Activated T-helper 1 cell treated with anti-CD3 and anti-CD28 coated beads, Interleukin-12 subunit alpha, Interleukin-12 subunit beta, Interleukin-2, Interleukin-4 antibody, amounts not matched to agents 30 ng/mL and 10 ng/mL and 1 ng/mL, durations not matched to agents 14 hours and 24 hours and 36 hours (primary cell): ENCODE measurements around the gene PER2. TPM values are rescaled to one million over a fixed set of nuclear protein-coding genes. Genes with fewer than 3 reads are reported as not detected.

Experiments used
- DNase-seq: peaks from one replicate; pipeline ENCODE4 v3.0.0; 2021; ENCODE audit warnings: low spot score
- H3K27ac Mint-ChIP-seq: one replicate; pipeline ENCODE4 v1.8.0; 2021; ENCODE audit warnings: mild to moderate bottlenecking, mixed read lengths
- H3K27me3 Mint-ChIP-seq: one replicate; pipeline ENCODE4 v1.8.0; 2022; ENCODE audit warnings: mild to moderate bottlenecking, moderate library complexity, mixed read lengths; ENCODE audit not compliant: insufficient read depth
- H3K36me3 Mint-ChIP-seq: one replicate; pipeline ENCODE4 v1.8.0; 2021; ENCODE audit warnings: low read depth, mixed read lengths
- H3K4me1 Mint-ChIP-seq: one replicate; pipeline ENCODE4 v1.8.0; 2021; ENCODE audit warnings: low read depth, mixed read lengths
- H3K4me3 Mint-ChIP-seq: one replicate; pipeline ENCODE4 v1.8.0; 2021; ENCODE audit warnings: mild to moderate bottlenecking, moderate library complexity, mixed read lengths
- H3K9me3 Mint-ChIP-seq: one replicate; pipeline ENCODE4 v1.8.0; 2021; ENCODE audit warnings: mixed read lengths
- intact Hi-C: fragments of 100-400 bp; cut with micrococcal nuclease; formaldehyde crosslinking; loops from one replicate; pipeline ENCODE4 v1.15.1; 2024
- total RNA-seq: library from RNA; stranded (reverse); gene quantifications from 2 replicates; pipeline ENCODE4 v1.2.3, GENCODE V29; 2022

The PER2 gene
- total RNA-seq, 1 donor from 2014 or later, result 21.2 TPM

DNA sequence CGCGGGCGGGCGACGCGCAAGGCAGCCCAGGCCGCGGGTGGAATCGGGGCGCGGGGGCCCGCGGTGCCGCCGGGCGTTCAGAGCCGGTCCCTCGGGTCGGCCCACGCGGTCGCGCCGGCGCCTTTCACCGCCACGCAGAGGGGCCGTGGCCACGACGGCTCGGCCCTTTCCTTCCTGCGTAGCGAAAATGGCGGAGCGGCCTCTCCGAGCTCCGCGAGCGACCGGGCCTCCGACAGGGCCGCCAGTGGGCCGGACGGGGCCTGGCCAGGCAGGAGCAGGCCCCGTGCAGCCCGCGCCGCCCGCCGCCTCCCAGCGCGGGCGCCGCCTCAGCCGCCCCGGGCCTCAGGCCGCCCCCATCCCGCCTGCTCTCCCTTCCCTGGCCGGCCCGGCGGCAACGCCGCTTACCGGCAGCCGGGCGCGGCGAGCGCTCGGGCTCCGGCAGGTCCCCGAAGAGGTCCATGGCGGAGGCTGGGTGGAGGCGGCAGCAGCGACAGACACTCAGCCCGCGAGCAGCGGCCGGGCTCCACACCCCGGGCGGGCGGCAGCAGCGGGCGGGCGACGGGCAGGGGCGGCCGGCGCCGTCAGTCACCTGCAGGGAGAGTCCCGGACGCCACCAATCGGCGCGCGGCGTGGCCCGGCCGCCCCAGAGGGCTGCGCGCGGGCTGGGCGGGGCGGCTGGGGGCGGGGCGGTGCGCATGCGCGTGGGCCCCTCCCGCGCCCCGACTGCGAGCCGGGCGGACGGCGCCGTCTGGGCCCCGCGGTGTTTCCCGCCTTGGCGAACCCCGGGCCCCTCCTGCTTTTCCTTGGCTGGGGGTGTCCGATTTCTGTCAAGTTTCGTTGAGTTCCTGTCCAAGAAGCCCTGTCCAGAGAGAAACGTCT is 85.1 kb downstream of the PER2 start, which contains the start of gene ILKAP:
Gene ILKAP (minus strand): TSS at position 602 of the 879 bp plus-strand sequence. CDS start 142 bp downstream, at position 460.
- Mint-ChIP-seq H3K27ac (peak within 1 kb of the TSS; percentile 89), H3K4me1 (peaks cover 45% of the 10 kb centered on the region), H3K27me3 (no peaks in the 10 kb centered on the region), H3K36me3 (peaks cover 15% of the 10 kb centered on the region), H3K4me3 (peak within 1 kb of the TSS; percentile 89), H3K9me3 (no peaks in the 10 kb centered on the region)
- intact Hi-C loops, result loop anchor here (1.0 to 10.0 kb wide), 7 partner anchors 28 to 759 kb away; partner anchors contain the start of genes ASB1, HES6 and UBE2F
- DNase-seq, result peak; percentile 88

DNA sequence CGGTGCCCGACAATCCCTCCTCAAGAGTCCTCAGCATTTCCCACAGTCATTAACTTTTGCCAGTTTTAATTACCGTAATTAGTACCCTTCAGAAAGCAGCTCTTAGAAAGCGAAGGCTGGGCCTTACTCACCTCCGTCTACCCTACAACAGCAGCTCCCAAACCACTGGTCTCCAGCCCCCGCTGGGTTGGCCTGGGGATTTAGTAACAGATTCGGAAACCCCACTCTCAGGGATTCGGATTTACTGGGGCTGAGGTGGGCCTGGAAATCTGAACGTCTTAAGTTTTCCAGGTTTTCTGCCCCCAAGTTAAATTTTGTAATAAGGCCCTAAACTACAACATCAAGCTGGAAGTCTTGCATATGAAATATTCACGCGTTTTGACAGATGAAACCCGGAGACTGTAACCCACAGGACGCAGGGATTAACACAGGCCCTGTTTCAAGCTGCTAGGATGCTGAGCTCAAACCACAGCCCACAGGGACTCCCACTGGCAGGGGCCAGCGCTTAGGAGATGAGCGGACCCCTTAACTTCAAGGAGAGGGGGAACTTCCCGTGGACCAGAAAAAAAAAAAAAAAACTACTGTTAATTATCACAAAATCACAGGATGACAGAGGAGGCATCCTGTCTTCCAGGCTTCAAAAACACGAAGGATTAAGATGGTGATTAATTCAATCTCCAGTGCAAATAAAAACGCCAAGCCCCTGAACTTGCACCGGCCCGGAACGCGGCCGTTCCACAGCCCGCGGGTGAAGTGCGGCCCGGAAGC is 85.9 kb downstream of the PER2 start:
- intact Hi-C loops, result loop anchor here (1.0 to 10.0 kb wide), 7 partner anchors 29 to 758 kb away; partner anchors contain the start of genes ASB1, HES6 and UBE2F
- peaks cover 15% of the 10 kb centered on the region for H3K36me3 Mint-ChIP-seq
- peaks cover 50% of the 10 kb centered on the region for H3K4me1 Mint-ChIP-seq
- no peaks in the 10 kb centered on the region for H3K27me3 Mint-ChIP-seq
- H3K9me3 Mint-ChIP-seq, result no peaks in the 10 kb centered on the region
- peak overlapping the region; percentile 85 for H3K27ac Mint-ChIP-seq
- DNase-seq, result no peak
- H3K4me3 Mint-ChIP-seq, result peak overlapping the region; percentile 89

Other genes starting within 250 kb of the PER2 start
- 109 and 119 TPM in 2 replicates for gene SCLY, start 227.6 kb downstream of the PER2 start, total RNA-seq
- 0.05 and 0.20 TPM in 2 replicates for gene ESPNL, start 188.3 kb downstream of the PER2 start, total RNA-seq
- gene KLHL30, start 149.9 kb downstream of the PER2 start, total RNA-seq, result not detected in 2 replicates
- 0.20 TPM in 1 of 2 replicates, not detected in the other for gene ERFE, start 129.6 kb downstream of the PER2 start, total RNA-seq
- 77.3 and 79.9 TPM in 2 replicates for gene ILKAP, start 84.9 kb downstream of the PER2 start, total RNA-seq
- 10.3 and 11.2 TPM in 2 replicates for gene HES6, start 48.6 kb downstream of the PER2 start, total RNA-seq
- 14.4 and 15.4 TPM in 2 replicates for gene TRAF3IP1, start 31.9 kb upstream of the PER2 start, total RNA-seq
- gene ASB1, start 138.3 kb upstream of the PER2 start, total RNA-seq, result 32.4 and 35.2 TPM in 2 replicates